SK-N-SH (cell line): ENCODE measurements around the gene TMEM231. TPM values are rescaled to one million over a fixed set of nuclear protein-coding genes. Genes with fewer than 3 reads are reported as not detected.

Experiments used
- CTCF ChIA-PET: fragments of 300-600, 350-600 bp; formaldehyde crosslinking; extraction: SDS; loops from one replicate; lab custom pipeline; 2021; lab: Yijun Ruan, JAX
- POLR2A ChIA-PET: fragments of 350-600 bp; sonication (Branson Sonifier 250); formaldehyde crosslinking; extraction: SDS; loops from one replicate; lab custom pipeline; 2020; ENCODE audit warnings: antibody characterized with exemption, inconsistent platforms; lab: Yijun Ruan, JAX
- DNase-seq: peaks from one replicate; pipeline ENCODE4 v3.0.0; 2012
- H2AFZ ChIP-seq: fragments of 200-600 bp; sonication (generic); 2 replicates; pipeline ENCODE4 v1.8.1; 2016; ENCODE audit warnings: antibody characterized with exemption, mild to moderate bottlenecking, low read depth
- H3F3A ChIP-seq: fragments of 200-600 bp; sonication (generic); replicated peaks from 2 replicates; pipeline ENCODE3; 2016; ENCODE audit warnings: antibody characterized with exemption, mild to moderate bottlenecking; ENCODE audit not compliant: insufficient read depth
- H3K27ac ChIP-seq, 2 experiments: fragments of 200-500 bp in 1 of 2; fragments of 200-600 bp in 1 of 2; sonication (Bioruptor generic) in 1 of 2; sonication (generic), shearing (Covaris generic) in 1 of 2; 2 replicates each; pipeline versions ENCODE4 v1.5.1 to v1.6.1; 2014 to 2016; ENCODE audit warnings: low read depth in 2 of 2, inconsistent platforms in 1 of 2, low read length in 1 of 2, mild to moderate bottlenecking in 1 of 2, mixed read lengths in 1 of 2
- H3K27me3 ChIP-seq: fragments of 200-600 bp; sonication (generic), shearing (Covaris generic); 2 replicates; pipeline ENCODE4 v1.6.1; 2016; ENCODE audit warnings: mixed run types; ENCODE audit not compliant: insufficient read depth
- H3K36me3 ChIP-seq, 2 experiments: fragments of 200-500 bp in 1 of 2; fragments of 200-600 bp in 1 of 2; sonication (Bioruptor generic) in 1 of 2; sonication (generic) in 1 of 2; replicated peaks in 1 of 2; 2 replicates each; pipeline versions ENCODE3 to v1.5.1; 2014 to 2016; ENCODE audit warnings: low read length in 1 of 2, mild to moderate bottlenecking in 1 of 2; ENCODE audit not compliant: insufficient read depth in 2 of 2, control insufficient read depth in 1 of 2
- H3K4me1 ChIP-seq, 2 experiments: fragments of 200-500 bp in 1 of 2; fragments of 200-600 bp in 1 of 2; sonication (Bioruptor generic) in 1 of 2; sonication (generic), shearing (Covaris generic) in 1 of 2; 2 replicates each; pipeline versions ENCODE4 v1.5.1 to v1.6.1; 2014 to 2016; ENCODE audit warnings: low read depth in 1 of 2, low read length in 1 of 2, mixed run types in 1 of 2; ENCODE audit not compliant: insufficient read depth in 2 of 2, control insufficient read depth in 1 of 2
- H3K4me2 ChIP-seq: fragments of 200-600 bp; sonication (generic), shearing (Covaris generic); 2 replicates; pipeline ENCODE4 v1.6.1; 2017; ENCODE audit warnings: mixed run types
- H3K4me3 ChIP-seq, 2 experiments: fragments of 200-500 bp in 1 of 2; fragments of 200-600 bp in 1 of 2; sonication (Bioruptor generic) in 1 of 2; sonication (generic), shearing (Covaris generic) in 1 of 2; 2 replicates each; pipeline versions ENCODE4 v1.5.1 to v1.8.1; 2014 to 2016; ENCODE audit warnings: low read depth in 2 of 2, inconsistent platforms in 1 of 2, low read length in 1 of 2, mild to moderate bottlenecking in 1 of 2, mixed read lengths in 1 of 2, moderate library complexity in 1 of 2
- H3K79me2 ChIP-seq: fragments of 200-600 bp; sonication (generic); 2 replicates; pipeline ENCODE4 v1.8.1; 2017; ENCODE audit warnings: mild to moderate bottlenecking; ENCODE audit not compliant: insufficient read depth
- H3K9ac ChIP-seq: fragments of 200-600 bp; sonication (generic); 2 replicates; pipeline ENCODE4 v1.6.1; 2017; ENCODE audit warnings: mixed run types
- H3K9me2 ChIP-seq: fragments of 200-600 bp; sonication (generic); 2 replicates; pipeline ENCODE4 v1.6.1; 2017; ENCODE audit warnings: mixed run types
- H3K9me3 ChIP-seq: fragments of 200-600 bp; sonication (generic); 2 replicates; pipeline ENCODE4 v1.6.1; 2017; ENCODE audit warnings: mixed run types, mild to moderate bottlenecking, moderate library complexity
- H4K20me1 ChIP-seq: fragments of 200-600 bp; sonication (generic); 2 replicates; pipeline ENCODE4 v1.6.1; 2017; ENCODE audit warnings: mild to moderate bottlenecking, mixed run types; ENCODE audit not compliant: insufficient read depth
- EP300 ChIP-seq, 2 experiments: IDR thresholded peaks; 2 replicates each; pipeline versions ENCODE4 v1.4.0 to v1.6.1; 2012; ENCODE audit warnings: borderline replicate concordance in 1 of 2, low read depth in 1 of 2, low read length in 1 of 2
- EZH2phosphoT487 ChIP-seq: fragments of 200-600 bp; sonication (generic); IDR thresholded peaks from 2 replicates; pipeline ENCODE4 v1.6.1; 2017; ENCODE audit warnings: low read depth, mixed run types, mild to moderate bottlenecking, antibody characterized with exemption, moderate library complexity, borderline replicate concordance
- FOXM1 ChIP-seq: IDR thresholded peaks from 2 replicates; pipeline ENCODE4 v1.4.0; 2012; ENCODE audit warnings: low read depth, mild to moderate bottlenecking
- GABPA ChIP-seq: IDR thresholded peaks from 2 replicates; pipeline ENCODE4 v1.4.0; 2012; ENCODE audit warnings: low read depth, mild to moderate bottlenecking
- IRF3 ChIP-seq: fragments of 150-350 bp; IDR thresholded peaks from 2 replicates; pipeline ENCODE4 v1.6.1; 2016; ENCODE audit warnings: mild to moderate bottlenecking, low read depth, low read length
- MAX ChIP-seq: IDR thresholded peaks from 2 replicates; pipeline ENCODE4 v1.4.0; 2012; ENCODE audit warnings: low read depth
- POLR2AphosphoS5 ChIP-seq: IDR thresholded peaks from 2 replicates; pipeline ENCODE4 v1.6.1; 2012; ENCODE audit warnings: low read depth, low read length
- RAD21 ChIP-seq: IDR thresholded peaks from 2 replicates; pipeline ENCODE4 v1.6.1; 2012; ENCODE audit warnings: mild to moderate bottlenecking, low read length
- RXRA ChIP-seq: IDR thresholded peaks from 2 replicates; pipeline ENCODE4 v1.4.0; 2012; ENCODE audit warnings: low read depth, mild to moderate bottlenecking, borderline replicate concordance
- SIN3A ChIP-seq: IDR thresholded peaks from 2 replicates; pipeline ENCODE4 v1.6.1; 2012; ENCODE audit warnings: low read depth, mild to moderate bottlenecking, low read length, moderate library complexity, borderline replicate concordance
- SMC3 ChIP-seq: IDR thresholded peaks from 2 replicates; pipeline ENCODE4 v1.6.1; 2012; ENCODE audit warnings: low read depth, low read length, improper control_type of control experiment
- YY1 ChIP-seq: IDR thresholded peaks from 2 replicates; pipeline ENCODE4 v1.4.0; 2012; ENCODE audit warnings: low read depth, mild to moderate bottlenecking
- WGBS: methylation state at CpG from one replicate; pipeline ENCODE4 v1.1.6; 2017; ENCODE audit warnings: low lambda C conversion rate; 5-methylcytosine and 5-hydroxymethylcytosine counted together
- polyA plus RNA-seq, 3 experiments: library from polyadenylated mRNA; depleted of rRNA; stranded (reverse); fragments of >200 nt; gene quantifications; 2 replicates each; pipeline ENCODE4 v1.2.3, GENCODE V29; 2012

Gene TMEM231
- polyA plus RNA-seq, 1 of the 3 experiments (the other 2 are of a cell fraction), result 18.1 TPM

GRCh38 chr16:75535211-75535843 lies 20.7 kb downstream of the TMEM231 start:
- no peak for TF ChIP-seq EZH2phosphoT487
- ChIA-PET CTCF (interaction anchor here (0.6 to 3.3 kb wide), 3 partner anchors 10 to 18 kb away, joined by 3 to 17 read pairs (median 9); no protein-coding TSS in a partner anchor), POLR2A (interaction anchor here (1.2 kb wide), 1 partner anchor 19 kb away, joined by 3 read pairs; no protein-coding TSS in a partner anchor)

GRCh38 chr16:75534560-75535205 lies 21.4 kb downstream of the TMEM231 start:
- H2AFZ ChIP-seq, result no peak overlapping the region
- CTCF ChIA-PET, result interaction anchor here (1.0 to 3.3 kb wide), 3 partner anchors 16 to 132 kb away, joined by 3 to 17 read pairs (median 9); no protein-coding TSS in a partner anchor
- 76% methylated on average over 10 of the region's 19 CpGs for WGBS
- TF ChIP-seq RXRA (no peak), SMC3 (no peak), RAD21 (no peak), SIN3A (no peak), YY1 (no peak), POLR2AphosphoS5 (no peak), GABPA (no peak), MAX (no peak), IRF3 (no peak), FOXM1 (no peak), EP300 (IDR thresholded peaks at IDR 0.05; ENCODE audit: borderline replicate concordance in 1 of 2, low read depth in 1 of 2, low read length in 1 of 2) (no peak)
- TF ChIP-seq, all 33 proteins: peak for 0
- no peaks in the 10 kb centered on the region for H3K36me3 ChIP-seq
- no peak overlapping the region for H3K4me2 ChIP-seq
- H4K20me1 ChIP-seq, result no peaks in the 10 kb centered on the region
- no peak overlapping the region for H3K4me3 ChIP-seq
- no peaks in the 10 kb centered on the region for H3K27me3 ChIP-seq
- H3K79me2 ChIP-seq, result no peaks in the 10 kb centered on the region
- no peaks in the 10 kb centered on the region for H3K9me3 ChIP-seq
- no peak overlapping the region for H3K27ac ChIP-seq
- no peaks in the 10 kb centered on the region for H3K4me1 ChIP-seq
- H3K9me2 ChIP-seq, result no peaks in the 10 kb centered on the region
- H3F3A ChIP-seq, result no peaks in the 10 kb centered on the region
- no peak for DNase-seq
- POLR2A ChIA-PET, result interaction anchor here (1.2 kb wide), 1 partner anchor 18 kb away, joined by 3 read pairs; no protein-coding TSS in a partner anchor
- H3K9ac ChIP-seq, result no peak overlapping the region

More at GRCh38 chr16:75535211-75535843, 20.7 kb downstream of the TMEM231 start:
- H3K4me2 ChIP-seq, result no peak overlapping the region
- H4K20me1 ChIP-seq, result no peaks in the 10 kb centered on the region
- H3K27me3 ChIP-seq, result no peaks in the 10 kb centered on the region
- H3K27ac ChIP-seq, result no peak overlapping the region
- no peaks in the 10 kb centered on the region for H3K4me1 ChIP-seq
- DNase-seq, result no peak
- no peaks in the 10 kb centered on the region for H3K79me2 ChIP-seq
- no peak overlapping the region for H2AFZ ChIP-seq
- no peaks in the 10 kb centered on the region for H3K9me2 ChIP-seq
- H3K9ac ChIP-seq, result no peak overlapping the region
- 90% methylated on average over 21 of the region's 34 CpGs for WGBS
- no peaks in the 10 kb centered on the region for H3K36me3 ChIP-seq
- H3K4me3 ChIP-seq, result no peak overlapping the region
- no peaks in the 10 kb centered on the region for H3F3A ChIP-seq
- no peaks in the 10 kb centered on the region for H3K9me3 ChIP-seq
